SKM-1 (cell line): Measurements from ENCODE around the gene CHIC2.

Experiments used
- DNase-seq: peaks from one replicate; lab custom pipeline; 2025; ENCODE audit not compliant: unreplicated experiment; lab: John Stamatoyannopoulos, UW

The CHIC2 gene

DNA sequence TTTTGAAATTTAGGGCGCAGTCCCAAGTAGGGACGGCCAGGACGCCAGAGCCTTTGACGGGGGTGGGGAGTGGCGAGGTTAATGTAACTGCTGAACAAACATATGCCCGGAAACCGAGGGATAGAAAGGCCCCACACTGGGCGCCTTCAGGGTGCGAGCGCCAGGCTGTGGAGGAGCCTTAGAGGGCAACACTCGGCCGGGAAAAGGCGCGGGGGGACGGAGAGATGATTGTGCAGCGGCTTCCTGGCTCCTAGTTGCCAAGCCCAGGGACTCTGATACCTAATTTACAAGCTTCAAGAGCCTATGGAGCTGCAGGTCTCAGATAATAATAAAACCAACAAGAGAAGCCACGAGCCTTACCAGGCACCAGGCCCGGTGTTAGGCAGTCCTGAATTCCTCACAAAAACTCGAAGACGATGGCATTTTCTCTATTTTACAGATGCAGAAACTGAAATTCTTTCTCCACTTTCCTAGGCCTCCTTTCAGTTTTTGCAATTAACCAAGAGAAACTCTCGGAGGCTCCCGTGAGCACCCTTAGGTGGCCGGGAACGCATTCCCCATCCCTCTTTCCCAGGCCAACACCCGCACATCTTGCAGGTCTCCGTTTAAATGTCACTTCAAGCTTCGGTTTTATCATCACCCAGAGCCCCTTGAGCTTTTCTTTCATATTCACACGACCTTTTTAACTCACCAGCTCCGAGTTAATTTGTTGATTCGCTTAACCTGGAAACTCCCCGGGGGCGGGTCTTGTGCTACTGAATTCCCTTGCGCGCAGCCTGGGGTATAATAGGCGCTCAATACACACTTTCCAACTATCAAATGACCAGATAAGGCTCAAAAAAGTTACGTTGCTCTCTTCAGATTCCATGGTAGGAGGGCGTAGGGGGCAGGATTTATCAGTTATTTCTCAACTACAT, 29.2 kb upstream of the CHIC2 start:
- no peak for DNase-seq

- DNase-seq = no peak
Measured at GRCh38 chr4:54092405-54093323, 28.3 kb upstream of the CHIC2 start.

GRCh38 chr4:54091637-54092404, 27.4 kb upstream of the CHIC2 start:
- DNase-seq = no peak

DNA sequence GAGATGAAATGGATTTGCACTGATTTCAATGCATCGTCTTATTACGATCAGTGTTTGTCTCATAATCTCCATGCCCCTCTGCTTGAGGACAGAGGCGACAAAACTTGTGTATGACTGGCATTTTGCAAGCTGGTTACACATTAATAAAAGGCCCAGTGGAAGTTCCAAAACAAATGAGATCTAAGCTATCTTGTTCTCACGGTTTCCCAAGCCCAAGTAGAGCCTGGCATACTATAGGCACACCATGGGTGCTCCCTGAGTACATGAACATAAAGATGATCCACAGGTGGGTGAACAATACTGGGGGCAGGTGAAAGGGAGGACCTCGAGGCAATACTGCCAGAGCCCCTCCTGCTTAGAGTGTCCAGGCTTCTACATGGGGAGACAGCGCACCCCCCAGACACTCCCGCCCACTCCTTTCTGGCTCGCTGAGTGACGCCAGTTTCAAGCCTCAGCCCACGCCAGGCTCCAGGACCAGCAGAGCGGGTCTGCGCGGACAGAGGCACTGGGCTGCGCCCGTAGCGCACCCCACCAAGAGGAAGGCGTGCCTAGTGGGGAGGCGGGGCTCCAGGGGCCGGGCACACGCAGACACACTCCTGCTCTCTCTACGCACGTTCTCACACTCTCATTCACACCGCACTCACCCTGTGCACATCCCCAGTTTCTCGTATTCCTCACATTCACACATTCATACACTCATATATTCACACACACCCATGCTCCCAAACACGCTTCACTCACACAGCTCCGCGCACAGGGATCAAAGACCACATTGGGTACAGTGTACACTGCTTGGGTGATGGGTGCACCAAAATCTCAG, 26.6 kb upstream of the CHIC2 start:
- no peak for DNase-seq

GRCh38 chr4:54090404-54090803, 26.0 kb upstream of the CHIC2 start:
- no peak for DNase-seq

DNA sequence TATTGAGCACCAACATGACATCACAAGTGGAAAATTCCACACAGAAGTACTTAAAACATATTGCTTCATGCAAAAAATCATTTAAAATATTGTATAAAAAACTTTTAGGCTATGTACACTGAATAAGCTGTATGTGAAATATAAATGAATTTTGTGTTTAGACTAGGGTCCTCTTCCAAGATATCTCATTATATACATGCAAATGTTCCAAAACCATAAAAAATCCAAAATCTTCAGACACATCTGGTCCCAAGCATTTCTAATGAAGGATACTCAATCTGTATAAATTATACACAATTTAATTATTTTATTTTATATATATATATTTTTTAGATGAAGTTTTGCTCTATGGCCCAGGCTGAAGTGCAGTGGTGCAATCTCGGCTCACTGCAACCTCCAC, 25.5 kb upstream of the CHIC2 start:
- DNase-seq = no peak

GRCh38 chr4:54085284-54085683, 20.9 kb upstream of the CHIC2 start:
- DNase-seq = no peak

GRCh38 chr4:54082168-54082567, 17.8 kb upstream of the CHIC2 start:
- no peak for DNase-seq

- no peak for DNase-seq
Measured at GRCh38 chr4:54077812-54078211, 13.4 kb upstream of the CHIC2 start.

GRCh38 chr4:54076673-54077072, 12.3 kb upstream of the CHIC2 start:
- no peak for DNase-seq

DNA sequence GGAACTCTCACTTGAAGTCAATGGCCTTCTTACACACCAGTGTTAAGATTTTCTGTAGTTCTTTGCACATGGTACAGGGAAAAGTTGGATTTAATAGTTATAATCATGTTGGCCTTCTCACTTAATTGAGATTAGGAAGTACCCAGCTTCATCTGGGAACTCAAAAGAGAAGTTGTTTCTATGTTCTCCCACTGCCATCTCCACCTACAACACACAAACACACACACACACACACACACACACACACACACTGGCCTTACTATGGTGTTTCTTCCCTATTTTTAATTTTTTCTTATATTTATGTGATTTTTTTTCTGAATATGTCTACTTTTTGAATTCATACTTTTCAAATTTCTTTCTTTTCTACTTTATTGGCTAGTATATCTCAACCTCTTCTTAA, 10.0 kb upstream of the CHIC2 start:
- no peak for DNase-seq

DNA sequence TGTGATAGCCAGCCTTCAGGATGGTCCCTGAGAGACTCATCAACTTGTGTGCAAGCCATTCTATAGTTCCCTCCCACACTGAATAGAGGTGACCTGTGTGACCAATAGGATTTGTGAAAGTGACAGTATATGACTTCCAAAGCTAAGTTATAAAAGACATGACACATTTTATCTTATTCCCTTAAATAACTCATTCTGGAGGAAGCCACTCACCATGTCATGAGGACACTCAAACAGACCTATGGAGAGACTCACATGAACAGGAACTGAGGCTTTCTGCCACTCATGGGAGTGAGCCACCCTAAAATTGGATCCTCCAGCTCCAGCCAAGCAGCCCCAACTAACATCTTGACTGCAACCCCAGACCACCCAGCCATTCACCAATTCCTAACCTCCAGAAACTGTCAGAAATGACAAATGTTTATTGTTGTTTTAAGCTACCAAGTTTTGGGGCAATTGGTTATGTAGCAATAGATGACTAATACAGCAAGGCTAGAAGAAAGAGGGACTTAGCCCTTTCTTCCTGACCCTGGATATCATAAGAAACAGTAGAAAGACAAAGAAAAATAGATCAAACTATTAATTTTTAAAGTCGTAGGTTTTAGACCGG, 9.0 kb upstream of the CHIC2 start:
- DNase-seq = no peak

DNA sequence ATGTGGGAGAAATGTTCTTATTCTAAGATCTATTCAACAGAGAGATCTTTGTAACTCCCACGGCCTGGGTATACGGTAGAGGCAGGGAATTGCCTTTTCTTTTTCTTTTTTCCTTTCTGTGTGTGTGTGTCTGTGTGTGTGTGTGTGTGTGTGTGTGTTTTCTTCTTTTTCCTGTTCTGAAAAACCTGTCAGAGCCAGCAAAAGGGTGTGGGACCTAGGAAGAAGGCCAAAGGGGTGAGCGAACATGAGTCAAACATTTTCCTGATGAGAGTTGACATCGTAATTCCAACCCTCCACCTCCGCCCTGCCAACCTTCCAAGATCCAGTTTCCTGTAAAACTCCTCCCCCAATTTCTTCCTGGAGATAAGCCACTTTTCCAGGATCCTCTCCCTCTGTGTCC, 2.8 kb upstream of the CHIC2 start:
- no peak for DNase-seq

DNA sequence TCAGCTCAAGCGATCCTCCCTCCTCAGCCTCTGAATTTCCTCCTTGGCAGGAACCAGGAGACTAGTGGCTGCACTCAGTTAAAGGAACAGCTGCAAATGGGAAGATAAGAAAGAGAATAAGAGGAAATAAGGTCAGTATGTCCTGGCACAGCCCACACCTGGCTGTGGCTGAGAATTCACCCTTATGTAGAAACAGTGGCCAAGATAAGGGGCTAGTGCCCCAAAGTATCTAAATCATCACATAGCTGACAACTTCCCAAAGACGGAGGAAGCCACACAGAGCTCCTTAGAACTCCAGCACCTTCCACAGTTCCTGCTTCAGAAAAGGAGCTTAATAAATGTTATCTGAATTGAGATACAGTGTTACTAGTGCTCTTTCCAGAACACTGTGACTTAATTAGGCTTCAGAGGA, 2.3 kb upstream of the CHIC2 start:
- no peak for DNase-seq

DNA sequence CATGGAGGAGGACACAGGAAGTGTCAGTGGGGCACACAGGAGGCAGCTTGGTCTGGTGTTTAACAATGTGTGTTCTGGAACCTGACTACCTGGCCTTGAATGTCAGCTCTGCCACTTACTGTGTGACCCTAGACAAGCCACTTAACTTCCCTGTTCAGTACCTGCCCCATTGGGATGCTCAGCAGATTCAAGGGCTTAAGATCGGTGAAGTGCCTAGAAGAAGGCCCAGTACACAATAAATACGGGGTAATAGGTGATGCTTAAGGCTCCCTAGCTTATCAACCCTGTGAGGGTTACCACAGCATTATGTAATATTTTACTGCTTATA, 1.6 kb upstream of the CHIC2 start:
- DNase-seq = no peak

DNA sequence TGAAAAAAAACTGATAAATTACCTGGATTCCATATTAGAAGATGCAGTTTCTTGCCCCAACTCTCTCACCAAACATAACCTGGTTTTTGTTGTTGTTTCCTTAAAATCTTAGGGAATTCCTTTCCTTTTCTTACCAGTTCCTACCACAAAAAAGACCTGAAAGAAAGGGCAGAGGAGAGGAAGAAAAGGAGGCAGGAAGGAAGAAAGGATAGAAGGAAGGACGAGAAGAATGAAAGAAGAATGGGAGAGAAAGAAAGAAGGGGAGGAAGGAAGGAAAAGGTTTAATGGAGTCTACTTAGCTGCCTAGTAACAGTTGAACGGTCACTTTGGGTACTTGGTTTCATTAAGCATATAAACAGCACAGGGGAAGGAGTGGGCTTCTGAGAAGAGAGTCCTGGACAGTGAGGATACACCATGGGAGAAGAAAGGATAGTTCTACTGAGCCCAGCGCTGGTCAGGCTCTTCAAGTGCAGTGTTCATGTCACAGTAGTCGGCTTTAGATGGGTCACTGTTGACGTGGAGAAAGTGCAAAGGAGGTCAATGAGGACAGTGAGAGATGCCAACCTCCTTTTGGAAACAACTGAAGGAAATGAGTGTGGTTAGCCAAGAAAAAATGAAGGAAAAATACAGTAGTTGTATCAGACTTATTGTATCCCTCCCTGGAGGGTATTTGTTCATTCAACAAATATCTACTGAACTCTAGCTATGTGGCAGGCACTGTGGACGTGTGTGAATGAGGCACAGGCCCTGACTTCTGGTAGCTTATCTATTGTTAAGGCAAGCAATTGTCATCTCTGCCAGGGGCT, 1.1 kb upstream of the CHIC2 start:
- no peak for DNase-seq

DNA sequence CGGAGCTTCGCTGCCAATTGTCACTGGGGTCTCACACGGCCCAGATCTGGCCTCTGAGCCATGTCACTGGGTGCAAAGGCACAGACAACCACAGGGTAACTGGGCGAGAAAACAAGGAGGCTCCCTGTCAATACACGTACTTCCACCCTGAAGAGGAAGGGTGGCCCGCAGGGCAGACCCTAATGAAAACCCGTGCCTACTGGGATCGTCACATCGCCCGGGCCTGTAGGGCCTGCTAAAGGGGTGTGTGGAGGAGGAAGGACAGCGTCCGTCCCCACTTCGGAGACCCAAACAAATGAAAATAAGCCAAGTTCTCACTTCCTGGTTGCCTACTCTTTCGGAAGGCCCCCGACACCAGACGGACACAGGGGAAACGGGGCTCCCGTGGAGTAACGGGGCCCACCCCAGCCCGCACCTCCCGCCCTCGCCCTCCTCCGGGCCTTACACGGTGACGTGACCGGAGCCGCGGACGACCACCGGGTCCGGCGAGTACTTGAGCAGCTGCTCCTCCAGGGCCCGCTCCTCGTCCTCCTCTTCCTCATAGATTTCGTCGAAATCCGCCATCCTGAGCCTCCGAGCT, 578 bp downstream of the CHIC2 start:
- DNase-seq = no peak

GRCh38 chr4:54063229-54063628, 1.2 kb downstream of the CHIC2 start:
- DNase-seq = no peak

DNA sequence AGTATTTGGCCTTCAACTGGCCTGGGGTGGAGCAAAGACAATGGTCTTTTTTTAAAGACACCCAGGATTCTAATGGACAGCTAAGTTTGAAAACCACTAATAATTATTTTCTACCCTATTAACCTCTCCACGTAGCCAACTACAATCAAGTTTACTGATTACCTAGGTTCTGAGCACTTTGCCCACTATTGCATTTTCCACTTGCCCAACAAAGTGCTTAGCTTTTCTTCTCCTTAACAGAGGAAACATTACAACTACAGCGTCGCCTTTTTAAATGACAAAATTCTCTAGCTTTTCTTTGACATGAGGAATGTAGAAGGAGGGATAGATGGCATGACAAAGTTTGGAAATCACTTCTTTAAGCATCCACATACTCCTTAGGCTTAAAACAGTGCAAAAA, 2.0 kb downstream of the CHIC2 start:
- no peak for DNase-seq
